Epithelial cell of esophagus (primary cell): ENCODE data around the gene SSC4D.

Source experiments
- DNase-seq: peaks from one replicate; pipeline ENCODE4 v3.0.0; 2010; ENCODE audit warnings: low read depth
- H3K4me3 ChIP-seq: 2 replicates; pipeline ENCODE4 v1.5.1; 2011; ENCODE audit warnings: mild to moderate bottlenecking, low read length, control low read depth
- TF ChIP-seq, protein P1 (sequence below): IDR thresholded peaks from 2 replicates; pipeline ENCODE4 v1.5.1; 2011; ENCODE audit warnings: low read depth, mild to moderate bottlenecking, low read length, control low read depth, inconsistent platforms; ENCODE audit not compliant: insufficient read depth; ENCODE audit errors: missing control alignments

The SSC4D gene

DNA sequence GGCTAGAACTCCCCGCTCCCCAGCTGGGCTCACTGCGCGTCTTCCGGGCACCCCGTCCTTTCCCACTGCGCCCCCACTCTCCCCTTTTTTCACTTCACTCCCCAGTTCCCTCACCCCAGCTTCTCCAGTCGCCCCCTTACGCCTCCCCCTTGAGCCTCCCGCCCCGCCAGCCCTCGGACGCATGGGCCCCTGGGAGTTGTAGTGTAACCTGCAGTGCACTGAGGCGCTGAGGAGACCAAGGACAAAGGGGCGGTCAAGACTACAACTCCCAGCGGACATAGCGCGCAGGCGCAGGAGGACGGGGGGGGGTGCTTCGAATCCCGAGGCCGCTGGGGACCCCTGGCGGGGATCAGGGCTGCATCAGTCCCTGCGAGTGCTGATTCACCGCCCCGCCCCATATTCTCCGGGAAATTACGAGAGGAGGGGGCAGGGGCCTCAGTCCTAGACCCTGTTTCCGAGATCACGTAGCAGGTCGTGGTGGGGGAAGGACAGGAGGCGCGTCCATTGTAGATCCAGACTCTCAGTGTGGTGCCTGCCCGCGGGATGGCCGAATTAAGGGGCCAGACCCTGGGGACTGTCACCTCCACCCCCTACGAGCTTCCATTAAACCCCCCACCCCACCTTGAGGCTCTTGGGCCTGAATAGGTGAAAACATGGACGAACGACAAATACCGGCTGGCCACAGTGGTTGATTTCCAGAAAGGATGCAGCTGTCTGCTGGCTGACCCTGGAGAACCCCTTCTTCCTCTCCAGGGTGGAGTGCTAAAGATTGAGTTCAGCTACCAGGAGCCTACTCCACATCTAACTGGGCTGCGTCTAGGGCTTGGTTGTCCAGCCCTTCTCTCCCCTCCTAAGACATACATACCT is 50.2 kb downstream of the SSC4D start:
- DNase-seq: peak; percentile 98
- H3K4me3 ChIP-seq: peak overlapping the region; percentile 69
- TF ChIP-seq, protein P1, sequence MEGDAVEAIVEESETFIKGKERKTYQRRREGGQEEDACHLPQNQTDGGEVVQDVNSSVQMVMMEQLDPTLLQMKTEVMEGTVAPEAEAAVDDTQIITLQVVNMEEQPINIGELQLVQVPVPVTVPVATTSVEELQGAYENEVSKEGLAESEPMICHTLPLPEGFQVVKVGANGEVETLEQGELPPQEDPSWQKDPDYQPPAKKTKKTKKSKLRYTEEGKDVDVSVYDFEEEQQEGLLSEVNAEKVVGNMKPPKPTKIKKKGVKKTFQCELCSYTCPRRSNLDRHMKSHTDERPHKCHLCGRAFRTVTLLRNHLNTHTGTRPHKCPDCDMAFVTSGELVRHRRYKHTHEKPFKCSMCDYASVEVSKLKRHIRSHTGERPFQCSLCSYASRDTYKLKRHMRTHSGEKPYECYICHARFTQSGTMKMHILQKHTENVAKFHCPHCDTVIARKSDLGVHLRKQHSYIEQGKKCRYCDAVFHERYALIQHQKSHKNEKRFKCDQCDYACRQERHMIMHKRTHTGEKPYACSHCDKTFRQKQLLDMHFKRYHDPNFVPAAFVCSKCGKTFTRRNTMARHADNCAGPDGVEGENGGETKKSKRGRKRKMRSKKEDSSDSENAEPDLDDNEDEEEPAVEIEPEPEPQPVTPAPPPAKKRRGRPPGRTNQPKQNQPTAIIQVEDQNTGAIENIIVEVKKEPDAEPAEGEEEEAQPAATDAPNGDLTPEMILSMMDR: peak; percentile 70

DNA sequence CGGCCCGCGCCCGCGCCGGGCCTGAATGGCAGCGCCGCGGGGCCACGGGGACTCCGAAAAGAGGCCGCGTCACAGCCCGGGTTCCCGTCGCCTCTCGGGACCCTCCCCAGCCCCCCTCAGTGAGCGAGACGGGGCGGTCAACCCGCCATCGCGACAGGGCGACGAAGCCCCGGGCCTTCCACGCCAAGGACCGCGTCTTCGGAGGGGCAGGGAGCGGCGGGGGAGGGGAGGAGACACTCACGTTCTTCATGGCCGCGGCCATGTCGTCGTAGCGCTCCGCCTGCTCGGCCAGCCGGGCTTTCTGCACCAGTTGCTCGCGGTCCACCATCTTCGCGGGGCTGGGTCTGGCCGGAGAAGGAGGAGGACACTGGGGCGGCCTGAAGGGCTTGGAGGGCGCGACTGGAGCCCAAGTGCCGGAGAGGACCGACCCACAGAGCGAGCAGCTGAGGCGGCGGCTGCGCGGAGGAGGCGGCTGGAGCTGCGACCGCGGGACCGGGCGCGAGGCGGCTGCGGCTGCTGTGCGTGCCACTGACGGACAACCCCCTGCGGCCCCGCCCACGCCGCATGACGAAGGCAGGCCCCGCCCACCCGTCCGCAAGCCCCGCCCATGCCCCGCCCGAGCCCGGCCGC is 50.9 kb downstream of the SSC4D start, which contains the start of gene YWHAG:
TSS of gene YWHAG (minus strand) at position 511 of the 630 bp plus-strand sequence. CDS start at position 328, 183 bp downstream.
- peak; percentile 89 for DNase-seq
- H3K4me3 ChIP-seq: peak within 1 kb of the TSS; percentile 79
- TF ChIP-seq, protein P1: no peak

DNA sequence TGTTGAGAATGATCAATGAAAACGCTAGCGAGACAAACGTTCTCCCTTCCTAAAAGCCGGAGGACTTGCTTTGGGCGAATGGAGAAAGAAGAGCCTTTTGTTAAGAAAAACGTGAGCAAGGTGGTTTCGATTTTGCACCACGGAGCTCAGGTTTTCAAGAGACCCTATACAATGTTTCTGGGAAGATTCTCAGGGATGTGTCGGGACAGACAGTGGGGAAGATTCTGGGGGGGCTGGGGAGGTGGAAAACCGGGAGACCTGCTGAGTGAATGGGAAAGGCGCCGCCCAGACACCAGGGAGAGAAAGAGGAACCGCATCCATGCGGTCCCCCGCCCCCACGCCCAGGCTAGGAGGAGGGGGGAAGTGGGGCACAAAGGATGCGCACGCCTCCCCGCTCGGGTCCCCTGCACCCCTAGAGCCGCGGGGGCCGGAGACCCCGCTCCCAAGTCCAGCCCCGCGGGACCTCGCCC is 51.5 kb downstream of the SSC4D start:
- peak; percentile 32 for DNase-seq
- TF ChIP-seq, protein P1: no peak

DNA sequence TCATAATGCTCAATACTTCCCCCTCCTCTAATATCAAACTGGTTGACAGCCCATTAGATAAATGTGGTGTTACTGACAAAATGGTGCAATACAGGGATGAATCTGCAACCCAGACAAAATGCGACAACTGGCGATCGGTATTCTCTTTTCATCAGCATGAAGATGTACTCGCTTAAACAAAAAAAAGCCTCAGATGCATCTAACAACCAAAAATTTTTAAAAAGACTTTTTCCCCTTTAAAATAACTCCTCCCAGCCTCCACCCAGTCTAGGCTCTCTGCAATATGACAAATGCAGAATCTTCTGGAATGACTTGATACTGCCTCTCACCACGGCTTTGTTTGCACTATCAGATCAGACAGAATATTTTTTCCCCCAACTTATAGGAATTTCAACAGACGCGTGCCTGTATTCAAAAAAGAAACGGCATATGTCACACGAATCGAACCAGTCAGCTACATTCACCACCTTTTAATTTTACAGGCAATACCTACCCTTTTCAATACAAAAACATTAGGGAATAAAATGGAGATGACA is 52.0 kb downstream of the SSC4D start:
- no peak for DNase-seq
- TF ChIP-seq, protein P1: no peak

More for the DNA sequence above, 51.5 kb downstream of the SSC4D start:
- peak overlapping the region; percentile 79 for H3K4me3 ChIP-seq

DNA sequence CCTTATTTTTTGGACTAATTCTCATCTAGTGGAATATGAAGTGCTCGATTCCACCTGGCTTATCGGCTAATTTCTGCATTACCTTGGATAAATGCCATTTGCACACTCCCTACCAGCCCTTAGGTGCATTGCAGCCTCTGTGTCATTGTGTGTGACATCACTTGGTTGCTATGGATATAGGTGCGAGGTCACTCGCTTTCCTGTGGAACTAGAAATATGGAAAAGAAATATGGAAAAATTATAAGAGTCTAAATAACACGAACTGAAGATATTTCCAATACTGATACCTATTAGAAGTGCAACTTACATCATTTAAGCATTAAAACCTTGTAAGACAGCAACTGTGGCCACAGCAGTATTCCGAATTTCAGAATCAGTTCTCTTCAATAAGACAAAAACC is 52.7 kb downstream of the SSC4D start:
- TF ChIP-seq, protein P1: peak; percentile 36
- H3K4me3 ChIP-seq: peak overlapping the region; percentile 79
- peak; percentile 82 for DNase-seq

More for the DNA sequence above, 52.0 kb downstream of the SSC4D start:
- peak overlapping the region; percentile 79 for H3K4me3 ChIP-seq

DNA sequence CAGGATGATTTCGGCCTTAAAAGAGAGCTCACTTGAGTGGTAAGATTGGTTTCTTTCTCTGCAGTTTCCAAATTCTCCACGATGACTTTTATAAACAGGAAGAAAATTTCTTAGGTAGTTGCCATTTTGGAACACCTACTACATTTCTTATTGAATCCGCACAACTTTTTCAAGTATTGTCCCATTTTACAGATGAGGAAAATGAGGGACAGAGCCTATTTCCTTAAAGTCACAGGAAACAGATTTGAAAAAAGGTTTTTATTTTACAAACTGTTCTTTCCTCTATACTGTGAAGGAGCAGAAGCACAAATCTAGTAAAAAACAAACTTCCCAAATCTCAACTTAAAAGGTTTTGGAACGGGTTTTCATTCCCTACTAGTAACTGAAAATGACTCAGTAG is 53.4 kb downstream of the SSC4D start:
- H3K4me3 ChIP-seq: peak overlapping the region; percentile 79
- TF ChIP-seq, protein P1: no peak

More for the DNA sequence above, 53.4 kb downstream of the SSC4D start:
- no peak for DNase-seq
